Uterus (tissue), 2 donors: ENCODE results near the gene NUDT7.

Experiments used
- CTCF ChIP-seq, 4 experiments: fragments of 200-600 bp in 2 of 4; fragments of 450-650 bp in 2 of 4; sonication (generic) in 2 of 4; IDR thresholded peaks; one replicate each; pipeline ENCODE4 v1.5.1; 2016 to 2019; ENCODE audit warnings: antibody characterized with exemption in 4 of 4, mild to moderate bottlenecking in 2 of 4, moderate library complexity in 1 of 4
- POLR2A ChIP-seq, 2 donors: fragments of 450-650 bp; IDR thresholded peaks; one replicate each; pipeline ENCODE4 v1.6.1; 2016; ENCODE audit warnings: antibody characterized with exemption in 2 of 2, mild to moderate bottlenecking in 1 of 2, moderate library complexity in 1 of 2

- TF ChIP-seq CTCF (IDR thresholded peaks at IDR 0.05) (no peak), POLR2A (IDR thresholded peaks at IDR 0.05) (no peak)
These were observed 32.3 kb upstream of the NUDT7 start for GRCh38 chr16:77689971-77690370.
